ENCODE results near the gene ADD2.
"Not testable (repeated sequence)": the region's sequence is repeated elsewhere in the genome, so short reads cannot be mapped to it uniquely, and the experiment has no call there.

ADD2 gene

DNA sequence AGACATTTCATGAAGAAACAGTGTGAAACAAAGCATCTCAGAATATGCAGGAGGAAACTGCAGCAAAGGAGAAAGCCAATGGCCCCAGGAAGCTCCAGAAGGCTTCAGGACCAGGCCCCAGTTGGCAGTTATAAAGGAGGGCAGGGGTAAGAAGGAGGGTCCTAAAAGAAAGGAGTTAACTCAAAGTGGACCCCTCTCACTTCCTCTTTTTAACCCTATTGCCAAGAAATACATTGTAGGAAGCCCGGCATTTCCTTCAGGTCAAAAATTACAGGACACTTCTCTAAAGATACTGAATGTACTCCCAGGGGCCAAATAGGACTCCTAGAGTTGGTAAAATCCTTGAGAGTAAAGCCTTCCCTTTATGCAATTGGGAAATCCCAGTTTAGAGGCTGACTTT lies 137.2 kb downstream of the ADD2 start:
- TF ChIP-seq, protein P1, sequence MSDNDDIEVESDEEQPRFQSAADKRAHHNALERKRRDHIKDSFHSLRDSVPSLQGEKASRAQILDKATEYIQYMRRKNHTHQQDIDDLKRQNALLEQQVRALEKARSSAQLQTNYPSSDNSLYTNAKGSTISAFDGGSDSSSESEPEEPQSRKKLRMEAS (IDR thresholded peaks at IDR 0.05; ENCODE audit: low read depth, low read length) = no peak
- TF ChIP-seq, protein P2, sequence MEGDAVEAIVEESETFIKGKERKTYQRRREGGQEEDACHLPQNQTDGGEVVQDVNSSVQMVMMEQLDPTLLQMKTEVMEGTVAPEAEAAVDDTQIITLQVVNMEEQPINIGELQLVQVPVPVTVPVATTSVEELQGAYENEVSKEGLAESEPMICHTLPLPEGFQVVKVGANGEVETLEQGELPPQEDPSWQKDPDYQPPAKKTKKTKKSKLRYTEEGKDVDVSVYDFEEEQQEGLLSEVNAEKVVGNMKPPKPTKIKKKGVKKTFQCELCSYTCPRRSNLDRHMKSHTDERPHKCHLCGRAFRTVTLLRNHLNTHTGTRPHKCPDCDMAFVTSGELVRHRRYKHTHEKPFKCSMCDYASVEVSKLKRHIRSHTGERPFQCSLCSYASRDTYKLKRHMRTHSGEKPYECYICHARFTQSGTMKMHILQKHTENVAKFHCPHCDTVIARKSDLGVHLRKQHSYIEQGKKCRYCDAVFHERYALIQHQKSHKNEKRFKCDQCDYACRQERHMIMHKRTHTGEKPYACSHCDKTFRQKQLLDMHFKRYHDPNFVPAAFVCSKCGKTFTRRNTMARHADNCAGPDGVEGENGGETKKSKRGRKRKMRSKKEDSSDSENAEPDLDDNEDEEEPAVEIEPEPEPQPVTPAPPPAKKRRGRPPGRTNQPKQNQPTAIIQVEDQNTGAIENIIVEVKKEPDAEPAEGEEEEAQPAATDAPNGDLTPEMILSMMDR (IDR thresholded peaks at IDR 0.05; ENCODE audit: low read depth, low read length) = no peak
- no peak for TF ChIP-seq MYC (IDR thresholded peaks at IDR 0.05; ENCODE audit: low read depth, low read length)
- no peak for TF ChIP-seq POLR2A (IDR thresholded peaks at IDR 0.05; ENCODE audit: extremely low read depth, insufficient read length)
- no peak overlapping the region for H3K4me3 ChIP-seq (ENCODE audit: low read depth, low read length)
- DNase-seq (ENCODE audit: low read depth) = peak; percentile 48

DNA sequence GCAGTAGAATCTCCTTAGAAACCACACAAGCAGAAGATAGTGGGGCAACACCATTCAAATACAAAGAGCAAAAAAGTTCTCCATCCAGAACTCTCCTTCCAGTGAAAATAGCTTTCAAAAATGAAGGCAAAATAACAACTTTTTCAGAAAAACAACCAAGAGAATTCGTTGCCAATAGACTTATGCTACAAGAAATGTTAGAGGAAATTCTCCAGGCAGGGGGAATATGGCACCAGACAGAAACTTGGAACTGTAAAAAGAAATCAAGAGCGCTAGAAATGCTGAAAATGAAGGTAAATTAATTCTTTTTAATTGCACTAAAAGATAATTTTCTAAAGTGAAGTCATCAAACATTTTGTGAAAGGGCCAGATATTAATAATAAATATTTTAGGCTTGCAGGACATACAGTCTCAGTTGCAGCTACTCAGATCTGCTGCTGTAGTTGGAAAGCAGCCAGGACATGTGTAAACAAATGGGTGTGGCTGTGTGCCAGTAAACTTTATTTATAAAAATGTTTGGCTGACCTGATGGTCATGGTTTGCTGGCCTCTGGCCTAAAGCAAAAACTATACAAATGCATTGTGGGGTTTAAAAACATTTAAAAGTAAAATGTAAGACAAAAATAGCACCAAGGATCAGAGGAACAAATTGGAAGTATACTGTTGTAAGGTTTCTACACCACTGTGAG lies 140.6 kb downstream of the ADD2 start:
- H3K4me3 ChIP-seq (ENCODE audit: low read depth, low read length) = no peak overlapping the region
- no peak for DNase-seq (ENCODE audit: low read depth)
- TF ChIP-seq, protein P1 (IDR thresholded peaks at IDR 0.05; ENCODE audit: low read depth, low read length) = no peak
- TF ChIP-seq MYC (IDR thresholded peaks at IDR 0.05; ENCODE audit: low read depth, low read length) (no peak), POLR2A (IDR thresholded peaks at IDR 0.05; ENCODE audit: extremely low read depth, insufficient read length) (no peak)
- TF ChIP-seq, protein P2 (IDR thresholded peaks at IDR 0.05; ENCODE audit: low read depth, low read length) = no peak

DNA sequence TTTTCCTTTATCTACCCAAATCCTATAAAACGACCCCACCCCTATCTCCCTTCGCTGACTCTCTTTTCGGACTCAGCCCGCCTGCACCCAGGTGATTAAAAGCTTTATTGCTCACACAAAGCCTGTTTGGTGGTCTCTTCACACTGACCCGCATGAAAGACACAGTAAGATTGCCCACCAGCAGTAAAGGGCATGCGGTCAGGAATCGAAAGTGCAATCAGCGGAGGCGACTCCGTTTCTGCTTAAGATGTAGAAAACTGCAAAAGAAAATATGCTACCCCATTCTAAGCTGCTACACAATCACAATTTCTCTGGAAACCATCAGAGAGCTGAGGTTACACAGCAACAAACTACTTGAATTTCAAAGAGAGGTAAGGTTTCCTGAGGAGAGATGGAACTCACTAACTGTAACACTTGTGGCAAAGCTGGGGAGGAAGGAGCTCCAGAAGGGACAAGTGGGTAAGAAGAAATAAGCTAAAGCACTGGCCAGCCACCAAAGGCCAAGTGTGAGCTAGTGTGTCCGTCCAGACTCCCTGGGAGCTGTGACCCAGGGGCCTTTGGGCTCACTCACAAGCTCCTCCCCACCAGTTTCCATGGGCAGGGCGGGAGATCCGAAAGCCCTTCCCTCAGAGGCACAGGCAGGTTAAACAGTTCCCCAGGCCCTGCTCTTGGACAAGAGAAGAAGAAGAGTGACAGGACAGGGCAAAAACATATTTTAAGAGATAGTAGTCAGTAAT lies 141.6 kb downstream of the ADD2 start:
- DNase-seq (ENCODE audit: low read depth) = no peak
- TF ChIP-seq, protein P2 (IDR thresholded peaks at IDR 0.05; ENCODE audit: low read depth, low read length) = no peak
- TF ChIP-seq POLR2A (IDR thresholded peaks at IDR 0.05; ENCODE audit: extremely low read depth, insufficient read length) = no peak
- no peak for TF ChIP-seq MYC (IDR thresholded peaks at IDR 0.05; ENCODE audit: low read depth, low read length)
- TF ChIP-seq, protein P1 (IDR thresholded peaks at IDR 0.05; ENCODE audit: low read depth, low read length) = no peak
- no peak overlapping the region for H3K4me3 ChIP-seq (ENCODE audit: low read depth, low read length)

DNA sequence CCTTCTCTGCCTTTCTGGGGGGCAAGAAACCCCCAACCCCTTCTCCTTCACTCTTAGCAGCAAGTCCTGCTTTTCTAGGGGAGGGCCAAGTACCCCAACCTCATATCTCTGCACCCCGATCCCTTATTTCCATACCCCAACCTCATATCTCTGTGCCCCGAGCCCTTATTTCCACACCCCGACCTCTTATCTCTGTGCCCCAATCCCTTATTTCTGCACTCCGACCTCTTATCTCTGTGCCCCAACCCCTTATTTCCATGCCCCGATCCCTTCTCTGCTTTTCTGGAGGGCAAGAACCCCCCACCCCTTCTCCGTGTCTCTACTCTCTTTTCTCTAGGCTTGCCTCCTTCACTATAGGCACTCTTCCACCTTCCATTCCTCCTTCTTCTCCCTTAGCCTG lies 146.5 kb downstream of the ADD2 start:
- DNase-seq (ENCODE audit: low read depth); H3K4me3 ChIP-seq (ENCODE audit: low read depth, low read length): not testable (repeated sequence)

DNA sequence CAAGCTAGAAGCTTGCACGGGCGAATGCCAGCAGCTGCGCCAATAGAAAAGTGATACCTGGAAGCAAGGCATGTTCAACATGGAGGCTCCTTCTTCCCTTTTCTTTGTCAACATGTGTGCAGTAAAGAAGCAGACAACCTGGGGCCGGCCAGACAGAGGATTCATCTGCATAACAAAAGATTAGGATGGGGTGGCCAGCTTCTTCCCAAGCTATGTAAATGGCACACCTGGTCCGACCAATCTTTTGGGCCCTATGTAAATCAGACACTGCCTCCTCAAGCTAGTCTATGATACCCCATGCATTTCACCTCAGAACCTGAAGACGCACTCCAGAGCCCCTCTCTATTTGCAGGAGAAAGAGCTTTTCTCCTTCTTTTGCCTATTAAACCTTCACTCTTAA lies 148.0 kb downstream of the ADD2 start:
- TF ChIP-seq, protein P1 (IDR thresholded peaks at IDR 0.05; ENCODE audit: low read depth, low read length) = no peak
- TF ChIP-seq POLR2A (IDR thresholded peaks at IDR 0.05; ENCODE audit: extremely low read depth, insufficient read length) (no peak), MYC (IDR thresholded peaks at IDR 0.05; ENCODE audit: low read depth, low read length) (no peak)
- TF ChIP-seq, protein P2 (IDR thresholded peaks at IDR 0.05; ENCODE audit: low read depth, low read length) = no peak
- DNase-seq (ENCODE audit: low read depth) = no peak
- H3K4me3 ChIP-seq (ENCODE audit: low read depth, low read length) = no peak overlapping the region

DNA sequence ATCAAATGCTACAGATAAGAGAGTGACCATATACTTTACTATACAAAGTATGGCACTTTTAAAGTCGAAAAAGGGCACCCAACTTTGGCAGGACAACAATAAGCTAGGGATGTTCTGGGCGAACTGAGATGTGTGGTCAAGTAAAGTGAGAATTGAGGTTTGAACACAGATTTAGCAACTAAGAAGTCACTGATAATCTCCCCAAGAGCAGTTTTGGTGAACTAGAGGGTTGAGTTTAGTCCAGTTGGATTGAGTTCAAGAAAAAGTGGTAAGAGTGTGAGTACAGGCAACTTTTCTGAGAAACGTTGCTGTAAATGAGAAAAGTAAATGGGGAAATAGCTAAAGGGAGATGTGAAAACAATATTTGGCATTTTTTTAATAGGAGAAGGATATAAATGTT lies 148.8 kb downstream of the ADD2 start:
- H3K4me3 ChIP-seq (ENCODE audit: low read depth, low read length) = no peak overlapping the region
- no peak for DNase-seq (ENCODE audit: low read depth)
- TF ChIP-seq, protein P1 (IDR thresholded peaks at IDR 0.05; ENCODE audit: low read depth, low read length) = no peak
- TF ChIP-seq POLR2A (IDR thresholded peaks at IDR 0.05; ENCODE audit: extremely low read depth, insufficient read length) = no peak
- TF ChIP-seq, protein P2 (IDR thresholded peaks at IDR 0.05; ENCODE audit: low read depth, low read length) = no peak

All from NB4 (cell line).